ENCODE results near the gene MTX1.
"Not testable (repeated sequence)": the region's sequence is repeated elsewhere in the genome, so short reads cannot be mapped to it uniquely, and the experiment has no call there.

Gene MTX1

GRCh38 chr1:155208541-155209311 is at the start of gene MTX1:
Gene MTX1 (plus strand): TSS chr1:155208695. CDS start chr1:155208805, 110 bp downstream.
- Histone ChIP-seq H3K9me3 (ENCODE audit: control insufficient read depth, insufficient read depth, low read length) (no peaks in the 10 kb centered on the region), H3K27me3 (ENCODE audit: control insufficient read depth, insufficient read depth, low read length) (no peaks in the 10 kb centered on the region), H3K27ac (ENCODE audit: low read length) (no peak within 1 kb of the TSS), H3K4me3 (ENCODE audit: low read length) (peak within 1 kb of the TSS; percentile 97), H3K4me1 (ENCODE audit: control insufficient read depth, insufficient read depth, low read length) (peaks cover 5% of the 10 kb centered on the region; the same call in 1 of the 2 replicates), H3K36me3 (ENCODE audit: control insufficient read depth, insufficient read depth, low read length) (no peaks in the 10 kb centered on the region)
- no CpG with 5 or more reads among the region's 64 CpGs for WGBS (ENCODE audit: insufficient coverage, insufficient read length)
- DNase-seq (ENCODE audit: low read depth, low spot score): no peak

GRCh38 chr1:155158991-155159390 is 49.5 kb upstream of the MTX1 start:
- no peak for DNase-seq (ENCODE audit: low read depth, low spot score)
- no peak overlapping the region for H3K27ac ChIP-seq (ENCODE audit: low read length)
- H3K9me3 ChIP-seq (ENCODE audit: control insufficient read depth, insufficient read depth, low read length): no peaks in the 10 kb centered on the region
- H3K27me3 ChIP-seq (ENCODE audit: control insufficient read depth, insufficient read depth, low read length): no peaks in the 10 kb centered on the region
- H3K4me1 ChIP-seq (ENCODE audit: control insufficient read depth, insufficient read depth, low read length): no peaks in the 10 kb centered on the region
- H3K4me3 ChIP-seq (ENCODE audit: low read length): no peak overlapping the region
- no CpG with 5 or more reads among the region's 1 CpG for WGBS (ENCODE audit: insufficient coverage, insufficient read length)
- no peaks in the 10 kb centered on the region for H3K36me3 ChIP-seq (ENCODE audit: control insufficient read depth, insufficient read depth, low read length)

- no CpG with 5 or more reads among the region's 8 CpGs for WGBS (ENCODE audit: insufficient coverage, insufficient read length)
Observed at GRCh38 chr1:155160128-155160527, 48.4 kb upstream of the MTX1 start.

GRCh38 chr1:155162631-155163030 is 45.9 kb upstream of the MTX1 start:
- H3K4me1 ChIP-seq (ENCODE audit: control insufficient read depth, insufficient read depth, low read length); H3K27ac ChIP-seq (ENCODE audit: low read length); H3K27me3 ChIP-seq (ENCODE audit: control insufficient read depth, insufficient read depth, low read length); DNase-seq (ENCODE audit: low read depth, low spot score); H3K9me3 ChIP-seq (ENCODE audit: control insufficient read depth, insufficient read depth, low read length); H3K36me3 ChIP-seq (ENCODE audit: control insufficient read depth, insufficient read depth, low read length); H3K4me3 ChIP-seq (ENCODE audit: low read length): not testable (repeated sequence)
- no CpG with 5 or more reads among the region's 6 CpGs for WGBS (ENCODE audit: insufficient coverage, insufficient read length)

More at GRCh38 chr1:155160128-155160527, 48.4 kb upstream of the MTX1 start:
- DNase-seq (ENCODE audit: low read depth, low spot score): no peak
- Histone ChIP-seq H3K27me3 (ENCODE audit: control insufficient read depth, insufficient read depth, low read length) (no peaks in the 10 kb centered on the region), H3K4me1 (ENCODE audit: control insufficient read depth, insufficient read depth, low read length) (no peaks in the 10 kb centered on the region), H3K27ac (ENCODE audit: low read length) (no peak overlapping the region), H3K9me3 (ENCODE audit: control insufficient read depth, insufficient read depth, low read length) (no peaks in the 10 kb centered on the region), H3K36me3 (ENCODE audit: control insufficient read depth, insufficient read depth, low read length) (no peaks in the 10 kb centered on the region), H3K4me3 (ENCODE audit: low read length) (no peak overlapping the region)

GRCh38 chr1:155163785-155164184 is 44.7 kb upstream of the MTX1 start:
- H3K36me3 ChIP-seq (ENCODE audit: control insufficient read depth, insufficient read depth, low read length); H3K4me1 ChIP-seq (ENCODE audit: control insufficient read depth, insufficient read depth, low read length); H3K27me3 ChIP-seq (ENCODE audit: control insufficient read depth, insufficient read depth, low read length); H3K9me3 ChIP-seq (ENCODE audit: control insufficient read depth, insufficient read depth, low read length); H3K27ac ChIP-seq (ENCODE audit: low read length); DNase-seq (ENCODE audit: low read depth, low spot score); H3K4me3 ChIP-seq (ENCODE audit: low read length): not testable (repeated sequence)
- WGBS (ENCODE audit: insufficient coverage, insufficient read length): no CpG with 5 or more reads among the region's 4 CpGs

- H3K27me3 ChIP-seq (ENCODE audit: control insufficient read depth, insufficient read depth, low read length); H3K9me3 ChIP-seq (ENCODE audit: control insufficient read depth, insufficient read depth, low read length); H3K4me3 ChIP-seq (ENCODE audit: low read length); H3K27ac ChIP-seq (ENCODE audit: low read length); H3K4me1 ChIP-seq (ENCODE audit: control insufficient read depth, insufficient read depth, low read length); DNase-seq (ENCODE audit: low read depth, low spot score); H3K36me3 ChIP-seq (ENCODE audit: control insufficient read depth, insufficient read depth, low read length): not testable (repeated sequence)
- no CpG with 5 or more reads among the region's 11 CpGs for WGBS (ENCODE audit: insufficient coverage, insufficient read length)
Observed at GRCh38 chr1:155164625-155165024, 43.9 kb upstream of the MTX1 start.

- Histone ChIP-seq H3K4me3 (ENCODE audit: low read length) (no peak overlapping the region; the same call in 1 of the 2 replicates), H3K27ac (ENCODE audit: low read length) (no peak overlapping the region), H3K9me3 (ENCODE audit: control insufficient read depth, insufficient read depth, low read length) (no peaks in the 10 kb centered on the region), H3K36me3 (ENCODE audit: control insufficient read depth, insufficient read depth, low read length) (0 out of 2 replicates have a peak, but pooled peaks cover 3% of the 10 kb centered on the region), H3K27me3 (ENCODE audit: control insufficient read depth, insufficient read depth, low read length) (no peaks in the 10 kb centered on the region), H3K4me1 (ENCODE audit: control insufficient read depth, insufficient read depth, low read length) (peaks cover 5% of the 10 kb centered on the region)
- WGBS (ENCODE audit: insufficient coverage, insufficient read length): no CpG with 5 or more reads among the region's 8 CpGs
- DNase-seq (ENCODE audit: low read depth, low spot score): no peak
Observed at GRCh38 chr1:155166051-155166470, 42.4 kb upstream of the MTX1 start.

- 0 out of 2 replicates have a peak, but pooled peaks cover 3% of the 10 kb centered on the region for H3K36me3 ChIP-seq (ENCODE audit: control insufficient read depth, insufficient read depth, low read length)
- DNase-seq (ENCODE audit: low read depth, low spot score): no peak
- no peaks in the 10 kb centered on the region for H3K27me3 ChIP-seq (ENCODE audit: control insufficient read depth, insufficient read depth, low read length)
- H3K4me3 ChIP-seq (ENCODE audit: low read length): peak overlapping the region; percentile 11; the same call in 1 of the 2 replicates
- H3K9me3 ChIP-seq (ENCODE audit: control insufficient read depth, insufficient read depth, low read length): no peaks in the 10 kb centered on the region
- H3K27ac ChIP-seq (ENCODE audit: low read length): no peak overlapping the region
- H3K4me1 ChIP-seq (ENCODE audit: control insufficient read depth, insufficient read depth, low read length): peaks cover 5% of the 10 kb centered on the region
- WGBS (ENCODE audit: insufficient coverage, insufficient read length): no CpG with 5 or more reads among the region's 27 CpGs
Observed at GRCh38 chr1:155166471-155167165, 41.9 kb upstream of the MTX1 start.

GRCh38 chr1:155167166-155168104 is 41.1 kb upstream of the MTX1 start:
- Histone ChIP-seq H3K4me1 (ENCODE audit: control insufficient read depth, insufficient read depth, low read length) (peaks cover 5% of the 10 kb centered on the region), H3K27ac (ENCODE audit: low read length) (no peak overlapping the region), H3K36me3 (ENCODE audit: control insufficient read depth, insufficient read depth, low read length) (0 out of 2 replicates have a peak, but pooled peaks cover 3% of the 10 kb centered on the region), H3K9me3 (ENCODE audit: control insufficient read depth, insufficient read depth, low read length) (no peaks in the 10 kb centered on the region), H3K4me3 (ENCODE audit: low read length) (peak overlapping the region; percentile 49; the same call in 1 of the 2 replicates), H3K27me3 (ENCODE audit: control insufficient read depth, insufficient read depth, low read length) (no peaks in the 10 kb centered on the region)
- peak; percentile 92 for DNase-seq (ENCODE audit: low read depth, low spot score)
- no CpG with 5 or more reads among the region's 28 CpGs for WGBS (ENCODE audit: insufficient coverage, insufficient read length)

- WGBS (ENCODE audit: insufficient coverage, insufficient read length): no CpG with 5 or more reads among the region's 4 CpGs
- not testable (repeated sequence) for H3K4me3 ChIP-seq (ENCODE audit: low read length)
Observed at GRCh38 chr1:155168105-155168445, 40.4 kb upstream of the MTX1 start.

More at GRCh38 chr1:155168105-155168445, 40.4 kb upstream of the MTX1 start:
- H3K27me3 ChIP-seq (ENCODE audit: control insufficient read depth, insufficient read depth, low read length); H3K27ac ChIP-seq (ENCODE audit: low read length); DNase-seq (ENCODE audit: low read depth, low spot score); H3K9me3 ChIP-seq (ENCODE audit: control insufficient read depth, insufficient read depth, low read length); H3K36me3 ChIP-seq (ENCODE audit: control insufficient read depth, insufficient read depth, low read length); H3K4me1 ChIP-seq (ENCODE audit: control insufficient read depth, insufficient read depth, low read length): not testable (repeated sequence)

Measured in iPS DF 6.9 (cell line).